Esophagus mucosa (tissue), 1 donor: ENCODE data around the gene TRMT61A. TPM values are rescaled to one million over a fixed set of nuclear protein-coding genes. Genes with fewer than 3 reads are reported as not detected.

Experiments used
- ATAC-seq: fragments of 200-7000 bp; cut with Tn5 transposase; one replicate; pipeline ENCODE4 v1.9.1; 2020
- total RNA-seq: library from RNA; stranded (reverse); gene quantifications from one replicate; pipeline ENCODE4 v1.2.4, GENCODE V29; 2023
- donor health status: DM: yes; HTN: yes; CAD: no.

TRMT61A gene
- total RNA-seq, 1 donor from 2014 or later, result 6.1 TPM

- ATAC-seq, result no peak
These were observed 40.0 kb downstream of the TRMT61A start for GRCh38 chr14:103568952-103569351.

GRCh38 chr14:103569408-103569807, 40.4 kb downstream of the TRMT61A start:
- ATAC-seq, result peak; percentile 22

GRCh38 chr14:103574104-103574503, 45.1 kb downstream of the TRMT61A start:
- no peak for ATAC-seq

- no peak for ATAC-seq
These were observed 45.8 kb downstream of the TRMT61A start for GRCh38 chr14:103574707-103575285.

GRCh38 chr14:103576371-103577024, 47.5 kb downstream of the TRMT61A start:
- ATAC-seq, result peak; percentile 94

- ATAC-seq, result no peak
These were observed 49.5 kb downstream of the TRMT61A start for GRCh38 chr14:103578401-103579075.

- peak; percentile 47 for ATAC-seq
These were observed 52.2 kb downstream of the TRMT61A start for GRCh38 chr14:103581206-103581605.

GRCh38 chr14:103581954-103582703, 53.1 kb downstream of the TRMT61A start:
- ATAC-seq, result peak; percentile 96

GRCh38 chr14:103584326-103584915, 55.4 kb downstream of the TRMT61A start:
- ATAC-seq, result no peak

Other genes starting within 250 kb of the TRMT61A start
- gene EIF5, start 195.0 kb upstream of the TRMT61A start, total RNA-seq, result 253 TPM
- gene MARK3, start 143.8 kb upstream of the TRMT61A start, total RNA-seq, result 62.1 TPM
- gene CKB, start 6.4 kb upstream of the TRMT61A start, total RNA-seq, result 17.8 TPM
- gene BAG5, start 33.5 kb downstream of the TRMT61A start, total RNA-seq, result 23.6 TPM
- gene COA8, start 33.8 kb downstream of the TRMT61A start, total RNA-seq, result 30.3 TPM
- 80.3 TPM for gene KLC1, start 100.0 kb downstream of the TRMT61A start, total RNA-seq
- 11.3 TPM for gene XRCC3, start 186.3 kb downstream of the TRMT61A start, total RNA-seq
- gene ZFYVE21, start 186.6 kb downstream of the TRMT61A start, total RNA-seq, result 58.8 TPM